GM19455 (cell line): ENCODE data around the gene SLC25A15.
"Not testable (repeated sequence)": the region's sequence is repeated elsewhere in the genome, so short reads cannot be mapped to it uniquely, and the experiment has no call there.

Experiments
- ATAC-seq: cut with Tn5 transposase; IDR thresholded peaks from one replicate; pipeline ENCODE4 v1.9.1; 2021; ENCODE audit not compliant: unreplicated experiment

The SLC25A15 gene

DNA sequence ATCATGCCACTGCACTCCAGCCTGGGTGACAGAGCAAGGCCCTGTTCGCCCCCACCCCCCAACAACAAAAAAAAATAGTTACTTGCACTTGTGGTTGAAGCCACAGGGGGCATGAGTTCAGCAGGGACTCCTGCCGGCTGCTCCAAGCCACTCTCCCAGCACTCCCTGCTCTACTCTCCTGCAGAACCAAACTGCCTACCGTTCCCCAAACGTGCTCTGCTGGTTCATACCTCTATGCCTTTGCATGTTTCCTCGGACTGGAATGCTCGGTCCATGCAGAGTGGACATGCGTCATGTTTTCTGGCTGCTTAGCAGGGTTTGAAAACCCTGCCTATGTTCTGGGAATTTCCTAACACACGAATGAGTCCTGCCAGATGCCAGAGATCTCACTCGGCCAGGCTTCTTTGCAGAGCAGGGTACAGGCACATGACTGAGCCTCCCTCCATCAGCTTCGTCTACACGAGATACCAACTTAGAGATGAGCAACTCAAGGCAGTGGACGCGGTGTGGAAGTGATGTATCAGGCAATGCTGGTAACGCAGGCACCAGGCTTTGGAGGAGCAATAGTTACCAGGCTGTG, 8.5 kb upstream of the SLC25A15 start:
- no peak for ATAC-seq

DNA sequence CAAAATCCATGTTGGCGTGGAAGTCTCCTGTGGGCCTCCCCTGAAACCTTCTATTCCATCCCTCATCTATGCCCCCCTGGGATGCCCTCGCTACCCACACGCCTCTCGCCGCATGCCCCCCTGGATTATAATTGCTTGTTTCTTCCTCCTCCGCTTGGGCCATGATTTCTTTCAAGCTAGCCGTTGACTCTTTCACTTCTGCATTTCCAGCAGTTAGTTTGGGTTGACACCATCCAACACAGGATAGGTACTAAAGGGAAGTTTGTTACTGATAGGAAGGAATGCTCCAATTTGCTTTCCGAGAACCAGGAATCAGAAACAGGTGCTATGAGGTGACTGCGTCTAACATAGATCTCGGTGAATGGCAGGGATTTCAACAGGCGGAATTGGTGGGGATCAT, 7.7 kb upstream of the SLC25A15 start:
- no peak for ATAC-seq

DNA sequence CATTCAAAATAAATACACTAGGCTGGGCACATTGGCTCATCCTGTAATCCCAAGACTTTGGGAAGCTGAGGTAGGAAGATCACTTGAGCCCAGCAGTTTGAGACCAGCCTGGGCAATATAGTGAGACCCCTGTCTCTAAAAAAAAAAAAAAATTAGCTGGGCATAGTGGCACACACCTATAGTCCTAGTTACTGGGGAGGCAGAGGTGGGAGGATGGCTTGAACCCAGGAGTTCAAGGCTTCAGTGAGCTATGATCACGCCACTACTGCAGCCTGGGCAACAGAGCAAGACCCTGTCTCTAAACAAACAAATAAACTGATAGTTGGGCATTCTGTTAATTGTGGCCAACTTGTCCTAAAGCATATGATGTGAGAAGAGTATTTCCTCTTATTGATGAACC, 6.4 kb upstream of the SLC25A15 start:
- not testable (repeated sequence) for ATAC-seq

DNA sequence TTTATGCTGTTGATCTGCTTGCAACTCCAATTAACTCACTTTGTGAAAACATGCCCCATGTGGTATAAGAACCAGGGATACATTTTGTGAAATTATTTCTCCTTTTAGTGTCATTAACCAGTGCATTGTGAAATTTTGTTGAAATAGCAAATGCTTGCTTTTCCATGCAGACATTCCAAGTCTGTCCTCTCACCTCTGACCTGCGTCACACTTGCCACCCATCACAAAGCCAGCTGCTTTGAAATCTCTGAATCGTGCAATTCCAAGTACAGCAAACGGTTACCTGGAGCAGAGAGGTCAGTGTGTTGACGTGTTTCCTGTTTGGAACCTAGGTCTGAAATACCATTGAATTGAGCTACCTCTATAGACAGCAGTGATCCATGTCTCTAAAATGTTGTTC, 4.9 kb upstream of the SLC25A15 start:
- ATAC-seq, result no peak

DNA sequence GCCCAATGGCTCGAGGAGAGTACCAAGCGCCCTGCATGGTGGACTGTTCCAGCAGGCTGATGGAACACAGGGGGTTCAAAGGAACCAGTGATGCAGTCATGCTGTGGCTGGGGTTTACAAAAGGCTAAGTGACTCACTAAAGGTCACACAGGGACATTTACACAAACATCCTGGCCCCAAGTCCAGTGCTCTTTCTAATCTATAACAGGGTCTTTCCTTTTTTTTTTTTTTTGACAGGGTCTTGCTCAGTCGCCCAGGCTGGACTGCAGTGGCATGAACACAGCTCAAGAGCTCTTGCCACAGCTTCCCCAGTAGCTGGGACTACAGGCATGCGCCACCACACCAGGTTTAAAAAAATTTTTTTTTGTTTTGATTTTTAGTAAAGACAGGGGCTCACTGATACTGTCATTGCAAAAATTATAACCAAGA, 2.8 kb upstream of the SLC25A15 start:
- ATAC-seq, result no peak

DNA sequence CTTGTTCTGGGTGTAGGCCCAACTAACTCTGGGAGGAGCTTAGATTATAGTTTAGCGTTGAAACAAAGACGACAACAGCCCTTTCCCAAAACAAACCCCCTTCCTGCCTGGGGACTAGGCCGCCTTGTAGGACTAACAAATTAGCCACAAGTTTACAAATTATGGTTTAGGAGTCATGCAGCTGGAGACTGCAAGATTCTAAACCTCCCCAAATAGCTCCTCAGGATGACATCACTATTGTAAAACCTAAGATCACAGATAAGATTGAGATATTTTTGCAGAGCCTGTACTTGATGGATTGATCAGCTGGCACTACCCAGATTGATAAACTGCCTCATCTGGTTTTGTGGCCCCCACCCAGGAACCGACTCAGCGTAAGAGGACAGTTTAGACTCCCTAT, 2.3 kb upstream of the SLC25A15 start:
- ATAC-seq, result no peak

DNA sequence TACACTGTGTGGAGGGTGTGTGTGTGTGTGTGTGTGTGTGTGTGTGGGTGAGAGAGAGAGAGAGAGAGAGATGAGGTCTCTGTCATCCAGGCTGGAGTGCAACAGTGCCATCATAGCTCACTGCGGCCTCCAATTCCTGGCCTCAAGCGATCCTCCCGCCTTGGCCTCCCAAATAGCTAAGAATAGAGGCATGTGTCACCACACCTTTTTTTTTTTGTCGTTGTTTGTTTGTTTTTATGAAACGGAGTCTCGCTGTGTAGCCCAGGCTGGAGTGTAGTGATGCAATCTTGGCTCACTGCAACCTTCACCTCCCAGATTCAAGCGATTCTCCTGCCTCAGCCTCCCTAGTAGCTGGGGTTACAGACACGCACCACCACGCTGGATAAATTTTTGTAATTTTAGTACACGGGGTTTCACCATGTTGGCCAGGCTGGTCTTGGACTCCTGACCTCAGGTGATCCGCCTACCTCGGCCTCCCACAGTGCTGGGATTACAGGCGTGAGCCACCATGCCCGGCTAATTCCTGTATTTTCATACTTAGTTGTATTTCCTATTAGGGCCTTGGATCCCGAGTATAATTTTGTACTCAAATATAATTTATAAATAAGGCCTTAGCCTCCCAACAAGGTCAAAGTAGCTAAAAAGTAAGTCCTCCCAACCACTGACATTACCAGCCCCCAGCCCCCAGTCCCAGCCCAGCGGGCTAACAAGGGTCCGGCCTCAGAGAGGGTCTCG, 704 bp upstream of the SLC25A15 start:
- ATAC-seq, result not testable (repeated sequence)

DNA sequence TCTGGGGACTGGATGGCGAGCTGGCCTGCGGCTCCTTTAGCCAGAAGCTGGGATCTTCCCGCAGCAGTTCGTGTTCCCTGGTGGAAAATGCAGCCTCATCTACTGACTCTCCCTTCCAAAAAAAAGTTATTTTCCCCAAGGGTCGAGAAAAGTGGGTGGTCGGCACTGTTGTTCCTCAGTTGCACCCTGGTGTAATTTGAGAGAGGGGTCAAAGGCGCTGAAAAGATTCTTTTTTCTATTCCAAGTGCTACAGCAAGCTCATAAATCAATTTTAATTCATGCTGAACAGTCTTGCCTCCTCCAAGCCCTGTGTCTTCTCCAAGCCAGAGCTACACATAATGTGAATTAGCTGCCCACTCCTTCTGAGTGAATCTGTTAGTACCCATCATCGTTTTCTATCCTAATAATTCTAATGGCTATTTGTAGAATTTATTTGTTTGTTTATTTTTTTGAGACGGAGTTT, 774 bp downstream of the SLC25A15 start:
- ATAC-seq, result no peak

DNA sequence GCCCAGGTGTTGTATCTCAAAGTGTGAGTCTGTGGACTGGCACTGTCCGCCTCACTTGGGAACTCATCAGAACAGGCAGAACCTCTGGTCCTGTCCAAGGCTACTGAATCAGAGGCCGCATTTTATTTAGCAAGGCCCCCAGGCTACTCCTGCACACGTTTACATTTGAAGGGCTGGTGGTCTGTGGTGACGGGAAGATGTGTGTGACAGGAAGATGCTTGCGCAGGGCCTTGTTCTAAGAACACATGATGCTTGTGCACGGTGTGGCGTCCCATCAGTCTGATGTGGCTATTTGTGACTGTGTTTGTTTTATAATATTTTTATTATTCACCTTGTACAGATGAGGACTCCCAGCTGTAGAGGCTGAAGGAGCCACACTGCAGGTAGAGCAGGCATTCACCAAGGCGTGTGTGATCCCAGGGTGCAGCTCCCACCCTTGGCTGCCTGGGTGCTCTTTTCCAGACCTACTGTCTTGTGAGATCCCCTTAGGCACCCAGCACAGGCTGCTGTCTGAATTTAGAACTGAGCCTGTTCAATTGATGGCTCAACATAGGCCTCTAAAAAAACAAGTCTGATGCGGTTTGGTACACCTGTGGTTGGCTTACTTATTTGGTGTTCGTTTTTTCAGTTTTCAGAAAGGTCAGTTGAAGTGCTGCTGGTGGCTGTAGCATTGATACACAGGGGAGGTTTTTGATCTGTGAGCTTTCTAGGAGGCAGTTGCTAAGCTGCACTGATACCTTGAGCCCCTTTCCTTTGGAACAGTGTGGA, 3.1 kb downstream of the SLC25A15 start:
- no peak for ATAC-seq

DNA sequence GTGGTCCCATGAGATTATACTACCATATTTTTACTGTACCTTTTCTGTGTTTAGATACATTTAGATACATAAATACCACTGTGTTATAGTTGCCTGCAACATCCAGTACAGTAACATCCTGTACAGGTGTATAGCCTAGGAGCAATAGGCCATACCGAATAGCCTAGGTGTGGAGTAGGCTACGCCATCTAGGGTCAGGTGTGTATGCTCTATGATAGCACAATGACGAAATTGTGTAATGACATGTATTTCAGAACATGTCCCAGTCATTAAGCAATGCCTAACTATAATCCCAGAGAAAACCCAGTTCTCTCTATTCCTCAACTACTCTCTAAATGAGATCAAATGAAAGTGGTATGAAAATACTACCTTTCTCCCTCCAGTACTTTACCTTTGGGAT, 3.9 kb downstream of the SLC25A15 start:
- ATAC-seq, result no peak

DNA sequence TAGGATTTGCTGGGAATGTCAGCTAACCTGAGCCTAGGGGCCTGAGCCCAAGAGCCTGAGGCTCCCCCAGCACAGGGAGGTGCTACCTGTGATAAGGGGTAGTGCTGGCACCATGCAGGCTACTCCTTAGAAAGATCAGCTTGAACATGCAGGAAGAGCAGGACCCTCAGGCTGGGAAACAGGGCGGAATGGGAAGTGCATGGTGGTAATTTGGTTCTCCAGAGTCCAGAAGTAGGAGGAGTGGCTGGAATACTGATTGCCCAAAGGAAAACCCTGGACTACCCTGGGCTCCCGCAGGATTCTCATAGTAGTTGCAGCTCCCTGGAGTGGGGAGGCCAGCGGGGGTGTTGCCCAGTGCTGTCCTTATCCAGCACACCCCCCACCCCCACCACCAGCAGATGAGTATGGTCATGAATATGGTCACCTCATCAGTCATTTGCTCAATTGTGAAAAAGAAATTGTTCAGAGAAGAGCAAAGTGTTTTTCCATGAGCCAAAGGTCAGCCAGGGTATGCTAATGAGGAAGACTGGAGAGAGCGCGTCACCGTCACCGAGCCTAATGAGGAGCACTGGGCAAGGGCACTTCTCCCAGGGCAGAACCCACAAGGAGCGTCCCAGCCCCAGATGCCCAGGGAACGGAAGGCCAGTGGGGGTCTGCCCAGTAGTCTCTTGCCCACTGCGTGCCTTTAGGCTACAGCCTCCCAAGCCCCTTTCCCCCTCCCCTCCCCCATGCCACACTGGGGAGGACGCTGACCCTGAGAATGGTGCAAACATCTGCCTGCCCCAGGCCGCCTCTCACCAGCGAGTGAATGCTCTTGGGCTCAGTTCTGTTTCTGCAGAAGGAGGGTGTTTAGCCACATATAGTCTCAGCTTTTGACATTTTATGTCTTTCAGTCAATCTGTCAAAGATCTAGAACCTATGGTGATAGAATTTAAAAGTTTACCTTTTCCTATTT, 5.3 kb downstream of the SLC25A15 start:
- no peak for ATAC-seq

DNA sequence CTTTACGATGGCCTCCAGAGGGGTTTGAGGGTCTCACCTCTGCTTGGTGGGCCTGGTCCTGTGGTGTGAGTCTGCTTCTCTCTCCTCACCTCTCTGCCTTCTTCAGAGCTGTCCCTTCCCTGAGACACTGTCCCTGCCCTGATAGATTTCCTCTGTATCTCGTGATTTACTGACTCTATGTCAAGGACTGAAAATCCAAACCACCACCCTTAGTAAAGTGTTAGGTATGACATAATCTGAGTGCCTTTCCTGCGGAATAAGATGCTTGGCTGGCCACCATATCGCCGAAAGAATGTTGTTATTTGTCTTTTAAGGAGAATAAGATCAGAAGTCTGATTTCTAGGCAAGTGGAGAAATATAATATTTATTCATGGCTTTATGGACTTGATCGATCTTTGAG, 7.2 kb downstream of the SLC25A15 start:
- ATAC-seq, result no peak

DNA sequence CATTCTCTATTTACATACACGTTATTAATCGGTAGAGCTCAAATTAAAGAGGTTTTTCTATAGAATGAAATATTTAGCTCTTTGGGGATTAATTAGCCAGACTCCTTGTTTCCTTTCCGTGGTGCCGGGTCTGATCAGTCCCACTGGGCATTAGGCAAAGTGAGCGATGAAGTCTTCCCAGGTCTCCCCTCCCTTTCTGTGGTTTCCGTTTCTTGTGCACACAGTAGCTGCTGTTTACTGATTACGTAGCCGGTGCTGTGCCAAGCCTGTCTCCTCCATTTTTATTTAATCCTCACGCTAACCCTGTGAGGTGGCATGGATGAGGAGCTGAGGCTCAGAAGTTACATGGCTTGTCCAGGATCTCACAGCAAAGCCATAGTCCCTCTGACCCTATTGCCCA, 9.0 kb downstream of the SLC25A15 start:
- ATAC-seq, result no peak

DNA sequence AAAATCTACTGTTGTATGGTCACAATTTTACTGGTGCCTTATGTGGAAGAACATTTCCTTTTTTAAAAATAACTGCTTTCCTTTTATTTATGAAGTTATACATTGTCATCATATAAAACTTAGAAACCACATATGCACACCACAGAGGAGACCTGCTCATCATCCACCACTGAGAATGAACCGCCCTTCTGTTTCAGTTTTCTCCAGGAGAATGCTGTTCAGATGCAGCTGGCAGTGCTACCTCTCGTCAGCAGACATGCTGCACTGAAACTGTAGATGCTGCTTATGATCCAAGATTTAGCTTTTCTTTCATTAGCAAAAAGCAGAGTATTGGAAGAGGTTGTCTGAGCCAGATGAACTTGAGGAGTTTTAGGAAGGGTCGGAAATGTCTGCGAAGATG, 10.1 kb downstream of the SLC25A15 start:
- no peak for ATAC-seq

DNA sequence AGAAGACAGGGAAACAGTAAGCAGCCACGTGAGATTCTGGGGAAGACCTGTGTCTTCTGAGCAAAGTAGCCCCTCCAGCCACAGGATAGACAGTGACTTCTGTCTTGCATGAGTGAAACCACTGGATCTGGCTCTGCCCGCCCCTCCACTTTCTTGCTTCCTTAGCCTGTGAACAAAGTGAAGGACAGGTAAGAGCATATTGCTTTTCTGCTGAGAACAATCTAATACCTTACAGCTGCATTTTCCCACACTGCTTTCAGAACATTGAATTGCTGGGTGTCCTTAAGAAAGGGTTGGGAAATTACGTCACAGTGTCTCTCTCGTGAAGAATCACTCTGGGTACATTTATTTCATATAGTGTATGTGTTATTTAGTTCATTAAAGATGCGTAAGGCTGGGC, 11.1 kb downstream of the SLC25A15 start:
- no peak for ATAC-seq

DNA sequence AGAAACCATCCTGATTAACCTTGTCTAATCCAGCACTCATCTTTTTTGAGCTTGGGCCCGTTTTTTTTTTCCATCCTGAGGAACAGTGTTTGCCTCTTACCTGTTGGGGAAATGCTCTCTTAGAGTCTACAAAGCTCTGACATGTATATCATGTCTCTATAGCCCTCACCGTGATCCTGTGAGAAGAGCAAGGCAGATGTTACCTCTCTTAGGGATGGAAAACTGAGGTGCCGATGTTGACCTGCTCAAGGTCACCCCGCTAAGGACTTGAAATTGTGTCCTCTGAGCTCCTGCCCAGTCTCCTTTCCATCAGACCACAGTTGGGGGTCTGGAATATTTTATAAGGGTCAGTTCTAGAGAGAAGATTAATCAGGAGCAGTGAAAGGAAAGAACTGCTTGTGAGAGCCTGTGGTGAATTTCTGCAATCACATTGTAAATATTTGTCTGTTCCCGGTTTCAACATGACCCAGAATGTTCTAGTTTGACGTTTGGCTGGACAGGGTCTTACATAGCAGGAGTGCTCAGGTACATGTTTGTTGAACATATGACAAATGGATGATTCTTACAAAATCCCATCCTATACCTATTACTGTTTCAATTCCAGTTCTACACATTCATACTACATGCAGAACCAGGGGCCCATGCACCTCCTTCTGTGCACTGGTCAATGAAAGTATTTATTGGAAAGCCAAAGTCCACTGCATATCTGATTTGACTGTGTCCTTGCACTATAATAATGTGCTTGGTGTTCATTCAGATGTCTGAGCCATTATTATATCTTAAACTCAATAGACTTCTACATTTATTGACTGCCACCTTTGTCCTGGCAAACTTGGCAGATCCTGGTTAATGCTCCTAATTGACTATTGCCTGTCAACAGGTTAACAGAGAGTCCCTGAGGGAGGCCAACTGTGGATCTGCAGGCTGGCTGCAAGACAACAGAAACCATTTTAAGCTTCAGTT, 12.1 kb downstream of the SLC25A15 start:
- no peak for ATAC-seq

DNA sequence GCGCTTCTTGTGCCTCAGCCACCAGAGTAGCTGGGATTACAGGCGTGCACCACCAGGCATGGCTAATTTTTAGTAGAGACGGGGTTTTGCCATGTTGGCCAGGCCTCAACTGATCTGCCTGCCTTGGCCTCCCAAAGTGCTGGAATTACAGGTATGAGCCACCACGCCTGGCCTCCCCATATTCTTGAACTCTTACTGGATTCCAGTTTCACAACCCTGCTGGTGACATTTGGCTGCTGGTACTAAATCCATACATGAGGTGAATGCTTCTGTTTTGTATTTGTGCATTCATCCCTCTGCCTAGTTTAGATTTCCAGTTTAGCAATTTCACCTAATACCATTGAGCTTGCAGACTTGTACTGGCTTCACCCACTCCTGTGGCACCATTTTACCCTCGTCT, 13.9 kb downstream of the SLC25A15 start:
- ATAC-seq, result no peak

DNA sequence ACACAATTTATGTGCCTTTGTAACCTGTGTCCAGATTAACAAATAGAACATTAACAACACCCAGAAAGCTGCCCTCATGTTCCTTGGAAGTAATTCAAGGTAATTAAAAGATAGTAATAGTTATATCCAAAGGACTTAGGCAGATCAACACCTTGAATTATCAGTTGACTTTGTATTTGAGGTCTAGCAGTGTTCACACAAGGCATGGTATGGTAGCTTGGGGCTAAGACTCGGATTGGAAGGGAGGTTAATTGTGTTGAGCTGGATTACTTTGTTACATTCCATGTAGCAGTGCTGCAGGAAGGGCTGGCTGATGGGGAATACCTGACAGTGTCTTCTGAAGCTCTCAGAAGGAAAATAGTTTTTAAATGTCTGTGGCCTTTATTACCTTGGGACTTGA, 16.8 kb downstream of the SLC25A15 start:
- ATAC-seq, result no peak

DNA sequence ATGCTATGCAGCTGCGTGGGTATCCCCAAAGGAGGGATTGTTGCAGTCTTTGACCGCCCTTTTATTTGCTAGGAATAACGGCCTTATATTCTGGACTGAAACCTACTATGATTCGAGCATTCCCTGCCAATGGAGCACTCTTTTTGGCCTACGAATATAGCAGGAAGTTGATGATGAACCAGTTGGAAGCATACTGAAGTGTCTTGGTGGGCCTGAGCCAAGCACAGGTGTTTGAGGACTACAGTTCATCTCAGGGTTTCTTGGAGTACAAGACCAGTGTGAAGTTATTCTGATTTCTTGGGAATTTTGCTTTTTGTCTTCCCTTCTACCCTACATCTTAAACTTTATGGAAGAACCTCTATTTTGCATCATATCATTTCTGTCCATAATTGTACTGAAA, 20.1 kb downstream of the SLC25A15 start:
- ATAC-seq, result no peak

DNA sequence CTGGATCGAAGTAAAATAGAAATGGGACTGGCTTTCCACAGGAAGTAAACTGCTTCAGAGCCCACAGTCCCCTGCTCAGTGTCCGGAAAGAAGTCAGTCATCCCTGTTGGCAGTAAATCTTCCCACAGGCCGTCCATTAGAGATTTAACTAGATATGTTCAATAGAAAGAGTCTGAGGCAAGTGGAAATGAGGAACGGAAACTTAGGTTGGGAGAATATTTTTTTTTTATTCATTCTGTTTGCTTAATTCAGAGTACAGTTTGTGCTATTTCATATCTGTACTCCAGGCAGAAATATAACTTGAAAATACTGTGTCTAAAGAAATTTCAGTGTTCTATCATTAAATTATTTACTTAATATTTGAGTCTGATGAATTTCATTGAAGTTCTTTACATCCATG, 22.7 kb downstream of the SLC25A15 start:
- no peak for ATAC-seq
